DND-41 (cell line): ENCODE data around the gene STRN.
A peak's percentile ranks its signal among the peaks of the same experiment; 100 is the strongest.

Experiments
- ATAC-seq: fragments of 200-7000 bp; cut with Tn5 transposase; 3 replicates; pipeline ENCODE4 v1.9.1; 2021; ENCODE audit warnings: low read depth; ENCODE audit not compliant: insufficient read depth
- DNase-seq: peaks from one replicate; pipeline ENCODE4 v3.0.0-alpha.2; 2020
- H2AFZ ChIP-seq: 2 replicates; pipeline ENCODE4 v1.6.0; 2012; ENCODE audit warnings: low read depth, low read length
- H3K27ac ChIP-seq: 2 replicates; pipeline ENCODE4 v1.5.1; 2012; ENCODE audit warnings: low read length, inconsistent platforms
- H3K27me3 ChIP-seq: fragments of 200-600 bp; sonication (generic); 2 replicates; pipeline ENCODE4 v1.6.0; 2012; ENCODE audit warnings: low read length, mild to moderate bottlenecking, inconsistent platforms; ENCODE audit not compliant: insufficient read depth, poor library complexity
- H3K36me3 ChIP-seq: 2 replicates; pipeline ENCODE4 v1.5.1; 2012; ENCODE audit warnings: low read length, inconsistent platforms; ENCODE audit not compliant: insufficient read depth
- H3K4me1 ChIP-seq: 2 replicates; pipeline ENCODE4 v1.5.1; 2012; ENCODE audit warnings: mild to moderate bottlenecking, low read length; ENCODE audit not compliant: insufficient read depth
- H3K4me2 ChIP-seq: 2 replicates; pipeline ENCODE4 v1.6.0; 2012; ENCODE audit warnings: mild to moderate bottlenecking, moderate library complexity, low read length, inconsistent platforms; ENCODE audit not compliant: insufficient read depth
- H3K4me3 ChIP-seq, 2 experiments: fragments of 200-600 bp in 1 of 2; shearing (Covaris generic) in 1 of 2; 2 replicates each; pipeline ENCODE4 v1.5.1; 2012 to 2016; ENCODE audit warnings: inconsistent platforms in 2 of 2, low read length in 2 of 2, mild to moderate bottlenecking in 2 of 2, low read depth in 1 of 2, moderate library complexity in 1 of 2
- H3K79me2 ChIP-seq: 2 replicates; pipeline ENCODE4 v1.6.0; 2012; ENCODE audit warnings: low read length, inconsistent platforms; ENCODE audit not compliant: insufficient read depth
- H3K9ac ChIP-seq: 2 replicates; pipeline ENCODE4 v1.6.0; 2012; ENCODE audit warnings: low read depth, mild to moderate bottlenecking, inconsistent platforms, low read length, moderate library complexity
- H3K9me3 ChIP-seq: 2 replicates; pipeline ENCODE4 v1.5.1; 2012; ENCODE audit warnings: low read length, moderate library complexity, mild to moderate bottlenecking, inconsistent platforms; ENCODE audit not compliant: insufficient read depth, severe bottlenecking
- H4K20me1 ChIP-seq: 2 replicates; pipeline ENCODE4 v1.6.0; 2012; ENCODE audit warnings: low read length; ENCODE audit not compliant: insufficient read depth
- CTCF ChIP-seq: IDR thresholded peaks from 2 replicates; pipeline ENCODE4 v1.5.1; 2012; ENCODE audit warnings: borderline replicate concordance, low read length, moderate library complexity, mild to moderate bottlenecking; ENCODE audit not compliant: poor library complexity, severe bottlenecking; ENCODE audit errors: extremely low read depth
- EZH2 ChIP-seq: IDR thresholded peaks from 3 replicates; pipeline ENCODE4 v1.6.1; 2012; ENCODE audit warnings: borderline replicate concordance, low read depth, mild to moderate bottlenecking, moderate library complexity, low read length, inconsistent platforms; ENCODE audit not compliant: severe bottlenecking

Gene STRN

GRCh38 chr2:36973320-36973719 lies 7.0 kb upstream of the STRN start:
- Histone ChIP-seq H3K9me3 (no peaks in the 10 kb centered on the region), H3K9ac (no peak overlapping the region), H3K4me3 (no peak overlapping the region), H4K20me1 (no peaks in the 10 kb centered on the region), H3K79me2 (no peaks in the 10 kb centered on the region), H3K36me3 (no peaks in the 10 kb centered on the region), H3K4me1 (peaks cover 2% of the 10 kb centered on the region; the same call in 1 of the 2 replicates), H2AFZ (no peak overlapping the region), H3K27ac (no peak overlapping the region), H3K4me2 (no peak overlapping the region), H3K27me3 (no peaks in the 10 kb centered on the region)
- no peak for ATAC-seq
- no peak for DNase-seq
- no peak for TF ChIP-seq EZH2
- TF ChIP-seq CTCF = no peak

GRCh38 chr2:36971990-36972389 lies 5.7 kb upstream of the STRN start:
- no peak for ATAC-seq
- H3K27me3 ChIP-seq = no peaks in the 10 kb centered on the region
- H4K20me1 ChIP-seq = no peaks in the 10 kb centered on the region
- TF ChIP-seq CTCF (no peak), EZH2 (no peak)
- H3K4me1 ChIP-seq = peaks cover 14% of the 10 kb centered on the region
- no peak overlapping the region for H3K4me2 ChIP-seq
- no peaks in the 10 kb centered on the region for H3K36me3 ChIP-seq
- no peaks in the 10 kb centered on the region for H3K9me3 ChIP-seq
- H3K4me3 ChIP-seq = no peak overlapping the region
- no peak overlapping the region for H2AFZ ChIP-seq
- no peak overlapping the region for H3K27ac ChIP-seq
- no peaks in the 10 kb centered on the region for H3K79me2 ChIP-seq
- H3K9ac ChIP-seq = no peak overlapping the region
- DNase-seq = no peak

- TF ChIP-seq EZH2 (no peak), CTCF (no peak)
- no peak for ATAC-seq
- Histone ChIP-seq H3K4me3 (peak overlapping the region; percentile 72 to 99), H2AFZ (peak overlapping the region; percentile 100), H4K20me1 (no peaks in the 10 kb centered on the region), H3K79me2 (peaks cover 37% of the 10 kb centered on the region), H3K9me3 (no peaks in the 10 kb centered on the region), H3K4me1 (peaks cover 32% of the 10 kb centered on the region), H3K27ac (peak overlapping the region; percentile 81), H3K9ac (peak overlapping the region; percentile 74), H3K36me3 (no peaks in the 10 kb centered on the region), H3K27me3 (no peaks in the 10 kb centered on the region), H3K4me2 (peak overlapping the region; percentile 93)
- no peak for DNase-seq
These were observed 1.0 kb upstream of the STRN start for GRCh38 chr2:36967236-36967876.
